Measurements from ENCODE around the gene ZNF771.
A peak's percentile ranks its signal among the peaks of the same experiment; 100 is the strongest.

ZNF771 gene

GRCh38 chr16:30407804-30408534 is 563 bp downstream of the ZNF771 start:
- no peak overlapping the region for H3K27ac ChIP-seq (ENCODE audit: low read length)
- peak overlapping the region; percentile 69 for H3K9ac ChIP-seq (ENCODE audit: low read depth, low read length)
- no peaks in the 10 kb centered on the region for H3K27me3 ChIP-seq (ENCODE audit: insufficient read depth, low read length)
- H3K4me3 ChIP-seq (ENCODE audit: low read length) = peak overlapping the region; percentile 70
- H3K4me1 ChIP-seq (ENCODE audit: insufficient read depth, low read length) = peaks cover 8% of the 10 kb centered on the region; the same call in 1 of the 2 replicates
- H3K36me3 ChIP-seq (ENCODE audit: insufficient read depth, low read depth, low read length) = peaks cover 28% of the 10 kb centered on the region
- no peaks in the 10 kb centered on the region for H3K9me3 ChIP-seq (ENCODE audit: insufficient read depth, low read depth, low read length)

- no peak overlapping the region for H3K27ac ChIP-seq (ENCODE audit: low read length)
- H3K27me3 ChIP-seq (ENCODE audit: insufficient read depth, low read length) = no peaks in the 10 kb centered on the region
- H3K4me3 ChIP-seq (ENCODE audit: low read length) = peak overlapping the region; percentile 18; the same call in 1 of the 2 replicates
- H3K36me3 ChIP-seq (ENCODE audit: insufficient read depth, low read depth, low read length) = peaks cover 42% of the 10 kb centered on the region
- H3K4me1 ChIP-seq (ENCODE audit: insufficient read depth, low read length) = peaks cover 8% of the 10 kb centered on the region; the same call in 1 of the 2 replicates
- no peaks in the 10 kb centered on the region for H3K9me3 ChIP-seq (ENCODE audit: insufficient read depth, low read depth, low read length)
- no peak overlapping the region for H3K9ac ChIP-seq (ENCODE audit: low read depth, low read length)
Observed at GRCh38 chr16:30409125-30410060, 2.0 kb downstream of the ZNF771 start.

GRCh38 chr16:30413112-30413806 is 5.9 kb downstream of the ZNF771 start:
- H3K9ac ChIP-seq (ENCODE audit: low read depth, low read length) = no peak overlapping the region
- no peak overlapping the region for H3K27ac ChIP-seq (ENCODE audit: low read length)
- H3K4me3 ChIP-seq (ENCODE audit: low read length) = no peak overlapping the region
- peaks cover 42% of the 10 kb centered on the region for H3K36me3 ChIP-seq (ENCODE audit: insufficient read depth, low read depth, low read length)
- no peaks in the 10 kb centered on the region for H3K27me3 ChIP-seq (ENCODE audit: insufficient read depth, low read length)
- peaks cover 2% of the 10 kb centered on the region; the same call in 1 of the 2 replicates for H3K4me1 ChIP-seq (ENCODE audit: insufficient read depth, low read length)
- no peaks in the 10 kb centered on the region for H3K9me3 ChIP-seq (ENCODE audit: insufficient read depth, low read depth, low read length)

- peaks cover 42% of the 10 kb centered on the region for H3K36me3 ChIP-seq (ENCODE audit: insufficient read depth, low read depth, low read length)
- H3K4me1 ChIP-seq (ENCODE audit: insufficient read depth, low read length) = no peaks in the 10 kb centered on the region
- H3K27me3 ChIP-seq (ENCODE audit: insufficient read depth, low read length) = no peaks in the 10 kb centered on the region
- no peaks in the 10 kb centered on the region for H3K9me3 ChIP-seq (ENCODE audit: insufficient read depth, low read depth, low read length)
- H3K27ac ChIP-seq (ENCODE audit: low read length) = no peak overlapping the region
- H3K4me3 ChIP-seq (ENCODE audit: low read length) = no peak overlapping the region
- no peak overlapping the region for H3K9ac ChIP-seq (ENCODE audit: low read depth, low read length)
Observed at GRCh38 chr16:30414159-30414558, 6.8 kb downstream of the ZNF771 start.

- no peak overlapping the region for H3K9ac ChIP-seq (ENCODE audit: low read depth, low read length)
- H3K36me3 ChIP-seq (ENCODE audit: insufficient read depth, low read depth, low read length) = peaks cover 36% of the 10 kb centered on the region
- no peaks in the 10 kb centered on the region for H3K9me3 ChIP-seq (ENCODE audit: insufficient read depth, low read depth, low read length)
- H3K4me1 ChIP-seq (ENCODE audit: insufficient read depth, low read length) = no peaks in the 10 kb centered on the region
- no peak overlapping the region for H3K4me3 ChIP-seq (ENCODE audit: low read length)
- H3K27ac ChIP-seq (ENCODE audit: low read length) = no peak overlapping the region
- no peaks in the 10 kb centered on the region for H3K27me3 ChIP-seq (ENCODE audit: insufficient read depth, low read length)
Observed at GRCh38 chr16:30416047-30416603, 8.7 kb downstream of the ZNF771 start.

- Histone ChIP-seq H3K27me3 (ENCODE audit: insufficient read depth, low read length) (no peaks in the 10 kb centered on the region), H3K4me1 (ENCODE audit: insufficient read depth, low read length) (no peaks in the 10 kb centered on the region), H3K9me3 (ENCODE audit: insufficient read depth, low read depth, low read length) (no peaks in the 10 kb centered on the region), H3K27ac (ENCODE audit: low read length) (no peak overlapping the region), H3K9ac (ENCODE audit: low read depth, low read length) (peak overlapping the region; percentile 56; the same call in 1 of the 2 replicates), H3K36me3 (ENCODE audit: insufficient read depth, low read depth, low read length) (peaks cover 34% of the 10 kb centered on the region), H3K4me3 (ENCODE audit: low read length) (peak overlapping the region; percentile 64; the same call in 1 of the 2 replicates)
Observed at GRCh38 chr16:30416624-30417528, 9.5 kb downstream of the ZNF771 start.

GRCh38 chr16:30417529-30418349 is 10.3 kb downstream of the ZNF771 start:
- Histone ChIP-seq H3K36me3 (ENCODE audit: insufficient read depth, low read depth, low read length) (peaks cover 34% of the 10 kb centered on the region), H3K27me3 (ENCODE audit: insufficient read depth, low read length) (no peaks in the 10 kb centered on the region), H3K9me3 (ENCODE audit: insufficient read depth, low read depth, low read length) (no peaks in the 10 kb centered on the region), H3K27ac (ENCODE audit: low read length) (no peak overlapping the region), H3K9ac (ENCODE audit: low read depth, low read length) (peak overlapping the region; percentile 56), H3K4me1 (ENCODE audit: insufficient read depth, low read length) (no peaks in the 10 kb centered on the region), H3K4me3 (ENCODE audit: low read length) (peak overlapping the region; percentile 64; the same call in 1 of the 2 replicates)

- Histone ChIP-seq H3K27ac (ENCODE audit: low read length) (no peak overlapping the region), H3K36me3 (ENCODE audit: insufficient read depth, low read depth, low read length) (peaks cover 30% of the 10 kb centered on the region), H3K4me3 (ENCODE audit: low read length) (peak overlapping the region; percentile 64; the same call in 1 of the 2 replicates), H3K4me1 (ENCODE audit: insufficient read depth, low read length) (no peaks in the 10 kb centered on the region), H3K27me3 (ENCODE audit: insufficient read depth, low read length) (no peaks in the 10 kb centered on the region), H3K9me3 (ENCODE audit: insufficient read depth, low read depth, low read length) (no peaks in the 10 kb centered on the region), H3K9ac (ENCODE audit: low read depth, low read length) (peak overlapping the region; percentile 56; the same call in 1 of the 2 replicates)
Observed at GRCh38 chr16:30418350-30419181, 11.2 kb downstream of the ZNF771 start.

- Histone ChIP-seq H3K27me3 (ENCODE audit: insufficient read depth, low read length) (no peaks in the 10 kb centered on the region), H3K4me3 (ENCODE audit: low read length) (no peak overlapping the region), H3K4me1 (ENCODE audit: insufficient read depth, low read length) (no peaks in the 10 kb centered on the region), H3K27ac (ENCODE audit: low read length) (no peak overlapping the region), H3K9ac (ENCODE audit: low read depth, low read length) (no peak overlapping the region), H3K36me3 (ENCODE audit: insufficient read depth, low read depth, low read length) (peaks cover 41% of the 10 kb centered on the region), H3K9me3 (ENCODE audit: insufficient read depth, low read depth, low read length) (no peaks in the 10 kb centered on the region)
Observed at GRCh38 chr16:30421010-30421409, 13.6 kb downstream of the ZNF771 start.
